ENCODE data around the gene TENM4.

TENM4 gene

DNA sequence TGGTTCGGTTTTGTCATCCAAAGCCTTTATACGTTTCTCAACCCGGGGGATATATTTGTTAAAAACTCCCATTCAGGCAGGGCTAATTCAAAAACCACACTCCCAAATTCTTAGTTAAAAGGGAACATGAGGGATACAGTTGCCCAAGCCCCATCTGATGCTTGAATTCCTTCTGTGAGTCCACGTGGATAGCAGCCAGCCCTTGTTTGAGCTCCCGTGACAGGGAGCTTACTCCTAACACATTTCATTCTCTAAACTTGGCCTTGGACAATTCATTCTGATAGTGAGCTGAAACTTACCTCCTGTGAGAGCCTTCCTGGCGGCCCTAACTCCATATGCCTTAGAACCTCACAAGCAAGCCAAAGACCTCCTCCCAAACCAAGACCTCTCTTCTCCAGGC lies 357.5 kb downstream of the TENM4 start:
- no peak for DNase-seq (ENCODE audit: low spot score)
- no peak overlapping the region for H3K27ac ChIP-seq
- TF ChIP-seq CTCF (IDR thresholded peaks at IDR 0.05), result no peak
- H3K4me3 ChIP-seq, result no peak overlapping the region

GRCh38 chr11:79082907-79083306 lies 357.9 kb downstream of the TENM4 start:
- DNase-seq (ENCODE audit: low spot score), result no peak
- H3K4me3 ChIP-seq, result no peak overlapping the region
- H3K27ac ChIP-seq, result no peak overlapping the region
- TF ChIP-seq CTCF (IDR thresholded peaks at IDR 0.05), result no peak

DNA sequence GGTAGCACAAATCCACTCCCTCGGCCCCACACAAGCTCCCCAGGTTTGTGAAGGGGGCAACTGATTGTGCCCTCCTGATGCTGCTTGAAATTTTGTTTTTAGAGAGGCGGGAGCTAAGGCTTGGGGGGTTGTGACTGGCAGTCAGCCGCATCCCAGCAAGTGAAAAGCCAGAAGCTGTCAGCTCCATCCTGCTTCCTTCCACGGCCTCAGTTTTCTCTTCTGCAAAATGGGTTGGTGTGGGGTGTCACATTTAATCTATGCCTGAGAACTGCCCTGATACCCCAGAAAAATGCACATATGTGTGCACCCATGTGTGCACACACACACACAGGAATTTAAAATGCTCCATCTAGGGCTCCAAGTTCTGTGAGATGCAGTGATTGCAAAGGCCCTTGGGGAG lies 358.6 kb downstream of the TENM4 start:
- no peak for DNase-seq (ENCODE audit: low spot score)
- TF ChIP-seq CTCF (IDR thresholded peaks at IDR 0.05), result no peak
- H3K4me3 ChIP-seq, result no peak overlapping the region
- H3K27ac ChIP-seq, result no peak overlapping the region

GRCh38 chr11:79081471-79082031 lies 359.3 kb downstream of the TENM4 start:
- Histone ChIP-seq H3K27ac (no peak overlapping the region), H3K4me3 (no peak overlapping the region)
- TF ChIP-seq CTCF (IDR thresholded peaks at IDR 0.05), result no peak
- DNase-seq (ENCODE audit: low spot score), result no peak

DNA sequence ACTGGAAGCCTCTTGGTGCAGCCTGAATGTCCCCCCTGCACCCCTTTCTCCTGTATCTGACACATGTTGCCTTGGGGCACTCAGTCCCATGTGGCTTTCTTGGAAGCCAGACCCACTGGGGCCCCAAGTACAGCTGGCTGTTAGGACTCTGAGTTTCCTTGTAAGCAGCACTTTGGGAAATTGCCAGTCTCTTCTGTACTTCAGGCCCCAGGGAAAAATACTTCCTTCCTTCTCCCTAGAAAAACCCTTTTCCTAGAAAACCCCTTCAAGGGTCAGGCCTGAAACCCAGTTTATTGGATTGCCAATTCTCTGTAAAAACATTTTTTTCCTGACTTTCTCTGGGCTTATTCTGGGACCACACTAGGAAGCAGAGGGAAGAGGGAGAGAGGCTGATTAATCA lies 360.3 kb downstream of the TENM4 start:
- no peak overlapping the region for H3K4me3 ChIP-seq
- DNase-seq (ENCODE audit: low spot score), result no peak
- TF ChIP-seq CTCF (IDR thresholded peaks at IDR 0.05), result no peak
- no peak overlapping the region for H3K27ac ChIP-seq

- H3K27ac ChIP-seq, result no peak overlapping the region
- TF ChIP-seq CTCF (IDR thresholded peaks at IDR 0.05), result no peak
- no peak overlapping the region for H3K4me3 ChIP-seq
- DNase-seq (ENCODE audit: low spot score), result no peak
Observed at GRCh38 chr11:79078999-79079398, 361.8 kb downstream of the TENM4 start.

DNA sequence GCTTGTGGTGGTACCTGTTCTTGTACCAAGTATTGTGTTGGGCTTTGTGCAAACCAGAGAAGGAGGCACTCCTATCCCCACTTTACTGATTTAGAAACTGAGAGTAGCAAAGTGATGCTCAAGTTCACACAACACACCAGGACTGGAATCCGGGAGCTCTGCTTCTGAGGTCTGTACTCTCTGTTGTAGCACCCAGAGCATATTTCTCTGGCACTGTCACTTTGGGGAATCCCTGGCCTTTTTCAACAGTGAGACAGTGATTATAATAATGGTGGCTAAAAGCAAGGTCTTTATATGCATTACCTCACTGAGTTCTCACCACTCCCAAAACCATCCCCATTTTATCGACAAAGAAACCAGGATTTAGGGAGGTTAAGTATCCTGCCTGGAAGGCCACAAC lies 362.4 kb downstream of the TENM4 start:
- Histone ChIP-seq H3K4me3 (no peak overlapping the region), H3K27ac (no peak overlapping the region)
- no peak for TF ChIP-seq CTCF (IDR thresholded peaks at IDR 0.05)
- DNase-seq (ENCODE audit: low spot score), result no peak
